Esophagus squamous epithelium (tissue), 4 donors: ENCODE results near the gene PDE9A.

Source experiments
- CTCF ChIP-seq, 6 experiments: fragments of 450-650 bp in 4 of 6; fragments of 200-600 bp in 2 of 6; sonication (generic) in 2 of 6; IDR thresholded peaks; one replicate each; pipeline ENCODE4 v1.5.1; 2016 to 2019; ENCODE audit warnings: antibody characterized with exemption in 6 of 6, mild to moderate bottlenecking in 4 of 6, moderate library complexity in 4 of 6
- POLR2A ChIP-seq, 4 donors: fragments of 450-650 bp; IDR thresholded peaks; one replicate each; pipeline ENCODE4 v1.6.1; 2017; ENCODE audit warnings: antibody characterized with exemption in 4 of 4, mild to moderate bottlenecking in 4 of 4, moderate library complexity in 3 of 4

- no peak for TF ChIP-seq CTCF (IDR thresholded peaks at IDR 0.05)
- no peak for TF ChIP-seq POLR2A (IDR thresholded peaks at IDR 0.05)
Observed at GRCh38 chr21:42687796-42688195, 34.4 kb downstream of the PDE9A start.
